HepG2 (cell line): Measurements from ENCODE around the gene NPAS2. TPM values are rescaled to one million over a fixed set of nuclear protein-coding genes. Genes with fewer than 3 reads are reported as not detected.

Experiments used
- GABPB1 ChIP-seq: IDR thresholded peaks from 2 replicates; pipeline ENCODE4 v1.6.1; 2016; ENCODE audit warnings: mild to moderate bottlenecking, missing genetic modification reagents, moderate library complexity, missing compliant biosample characterization
- PHF5A ChIP-seq: IDR thresholded peaks from one replicate; pipeline ENCODE4 v1.6.1; 2018; ENCODE audit warnings: low read depth, missing genetic modification reagents; ENCODE audit not compliant: unreplicated experiment
- SSRP1 ChIP-seq: IDR thresholded peaks from 2 replicates; pipeline ENCODE4 v1.6.1; 2016; ENCODE audit warnings: control low read depth
- polyA plus RNA-seq, 8 experiments: library from polyadenylated mRNA; depleted of rRNA in 3 of 8; stranded (reverse) in 7 of 8; unstranded in 1 of 8; fragments of >200 nt; fragmentation: Illumina TruSeq in 4 of 8; extraction: Trizol in 4 of 8; gene quantifications; 2 replicates each; pipeline versions ENCODE4 v1.2.1 to v1.2.3, GENCODE V29; 2011 to 2016; ENCODE audit warnings: low read depth in 4 of 8, missing spikeins in 1 of 8, mixed read lengths in 1 of 8; ENCODE audit not compliant: insufficient read depth in 1 of 8
- total RNA-seq, 5 experiments: library from RNA; depleted of rRNA; stranded (reverse); fragments of >200 nt; fragmentation: Illumina TruSeq; extraction: Trizol; gene quantifications; 2 replicates each; pipeline ENCODE4 v1.2.3, GENCODE V29; 2016; ENCODE audit warnings: low read depth in 1 of 5
- TF ChIP-seq, protein P1 (sequence below): sonication (generic); formaldehyde crosslinking; IDR thresholded peaks from 2 replicates; pipeline ENCODE4 v1.5.0; 2020; ENCODE audit warnings: mild to moderate bottlenecking, missing genetic modification reagents, borderline replicate concordance
- TF ChIP-seq, protein P2 (sequence below): IDR thresholded peaks from 2 replicates; pipeline ENCODE4 v1.6.1; 2016
- TF ChIP-seq, protein P3 (sequence below), 2 experiments: IDR thresholded peaks; 2 replicates each; pipeline ENCODE4 v1.6.1; 2011 to 2012; ENCODE audit warnings: low read length in 2 of 2, borderline replicate concordance in 1 of 2, low read depth in 1 of 2, mild to moderate bottlenecking in 1 of 2, moderate library complexity in 1 of 2

NPAS2 gene
- total and polyA plus RNA-seq, 2 of the 13 experiments (the other 11 are each of a cell fraction or from before 2014, with no cell fraction given), result 14.8 to 37.5 TPM

DNA sequence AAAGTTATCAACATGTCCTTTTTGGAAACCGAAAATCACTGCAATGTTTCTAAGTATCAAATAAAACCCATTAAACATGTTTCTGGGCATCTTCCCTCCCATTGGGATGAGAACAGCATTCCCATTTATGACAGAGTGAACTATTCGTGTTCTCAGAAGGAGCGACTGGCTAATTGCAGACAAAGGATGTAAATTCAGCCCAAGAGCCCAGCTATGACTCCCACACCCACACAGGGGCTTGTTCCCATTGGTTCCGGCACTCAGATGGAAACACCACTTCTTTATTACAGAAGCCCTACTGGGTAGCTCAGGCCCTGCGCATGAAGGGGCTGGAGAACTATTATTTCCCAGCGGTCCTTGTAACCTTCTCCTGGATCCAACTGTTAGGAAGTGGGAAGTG, 16.6 kb upstream of the NPAS2 start (continued):
- TF ChIP-seq, protein P1, sequence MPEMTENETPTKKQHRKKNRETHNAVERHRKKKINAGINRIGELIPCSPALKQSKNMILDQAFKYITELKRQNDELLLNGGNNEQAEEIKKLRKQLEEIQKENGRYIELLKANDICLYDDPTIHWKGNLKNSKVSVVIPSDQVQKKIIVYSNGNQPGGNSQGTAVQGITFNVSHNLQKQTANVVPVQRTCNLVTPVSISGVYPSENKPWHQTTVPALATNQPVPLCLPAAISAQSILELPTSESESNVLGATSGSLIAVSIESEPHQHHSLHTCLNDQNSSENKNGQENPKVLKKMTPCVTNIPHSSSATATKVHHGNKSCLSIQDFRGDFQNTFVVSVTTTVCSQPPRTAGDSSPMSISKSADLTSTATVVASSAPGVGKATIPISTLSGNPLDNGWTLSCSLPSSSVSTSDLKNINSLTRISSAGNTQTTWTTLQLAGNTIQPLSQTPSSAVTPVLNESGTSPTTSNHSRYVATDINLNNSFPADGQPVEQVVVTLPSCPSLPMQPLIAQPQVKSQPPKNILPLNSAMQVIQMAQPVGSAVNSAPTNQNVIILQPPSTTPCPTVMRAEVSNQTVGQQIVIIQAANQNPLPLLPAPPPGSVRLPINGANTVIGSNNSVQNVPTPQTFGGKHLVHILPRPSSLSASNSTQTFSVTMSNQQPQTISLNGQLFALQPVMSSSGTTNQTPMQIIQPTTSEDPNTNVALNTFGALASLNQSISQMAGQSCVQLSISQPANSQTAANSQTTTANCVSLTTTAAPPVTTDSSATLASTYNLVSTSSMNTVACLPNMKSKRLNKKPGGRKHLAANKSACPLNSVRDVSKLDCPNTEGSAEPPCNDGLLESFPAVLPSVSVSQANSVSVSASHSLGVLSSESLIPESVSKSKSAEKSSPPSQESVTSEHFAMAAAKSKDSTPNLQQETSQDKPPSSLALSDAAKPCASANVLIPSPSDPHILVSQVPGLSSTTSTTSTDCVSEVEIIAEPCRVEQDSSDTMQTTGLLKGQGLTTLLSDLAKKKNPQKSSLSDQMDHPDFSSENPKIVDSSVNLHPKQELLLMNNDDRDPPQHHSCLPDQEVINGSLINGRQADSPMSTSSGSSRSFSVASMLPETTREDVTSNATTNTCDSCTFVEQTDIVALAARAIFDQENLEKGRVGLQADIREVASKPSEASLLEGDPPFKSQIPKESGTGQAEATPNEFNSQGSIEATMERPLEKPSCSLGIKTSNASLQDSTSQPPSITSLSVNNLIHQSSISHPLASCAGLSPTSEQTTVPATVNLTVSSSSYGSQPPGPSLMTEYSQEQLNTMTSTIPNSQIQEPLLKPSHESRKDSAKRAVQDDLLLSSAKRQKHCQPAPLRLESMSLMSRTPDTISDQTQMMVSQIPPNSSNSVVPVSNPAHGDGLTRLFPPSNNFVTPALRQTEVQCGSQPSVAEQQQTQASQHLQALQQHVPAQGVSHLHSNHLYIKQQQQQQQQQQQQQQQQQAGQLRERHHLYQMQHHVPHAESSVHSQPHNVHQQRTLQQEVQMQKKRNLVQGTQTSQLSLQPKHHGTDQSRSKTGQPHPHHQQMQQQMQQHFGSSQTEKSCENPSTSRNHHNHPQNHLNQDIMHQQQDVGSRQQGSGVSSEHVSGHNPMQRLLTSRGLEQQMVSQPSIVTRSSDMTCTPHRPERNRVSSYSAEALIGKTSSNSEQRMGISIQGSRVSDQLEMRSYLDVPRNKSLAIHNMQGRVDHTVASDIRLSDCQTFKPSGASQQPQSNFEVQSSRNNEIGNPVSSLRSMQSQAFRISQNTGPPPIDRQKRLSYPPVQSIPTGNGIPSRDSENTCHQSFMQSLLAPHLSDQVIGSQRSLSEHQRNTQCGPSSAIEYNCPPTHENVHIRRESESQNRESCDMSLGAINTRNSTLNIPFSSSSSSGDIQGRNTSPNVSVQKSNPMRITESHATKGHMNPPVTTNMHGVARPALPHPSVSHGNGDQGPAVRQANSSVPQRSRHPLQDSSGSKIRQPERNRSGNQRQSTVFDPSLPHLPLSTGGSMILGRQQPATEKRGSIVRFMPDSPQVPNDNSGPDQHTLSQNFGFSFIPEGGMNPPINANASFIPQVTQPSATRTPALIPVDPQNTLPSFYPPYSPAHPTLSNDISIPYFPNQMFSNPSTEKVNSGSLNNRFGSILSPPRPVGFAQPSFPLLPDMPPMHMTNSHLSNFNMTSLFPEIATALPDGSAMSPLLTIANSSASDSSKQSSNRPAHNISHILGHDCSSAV (CRISPR knock-in tag), result no peak
- TF ChIP-seq GABPB1 (CRISPR knock-in tag), result no peak
- TF ChIP-seq PHF5A (CRISPR knock-in tag), result no peak
- TF ChIP-seq, protein P2, sequence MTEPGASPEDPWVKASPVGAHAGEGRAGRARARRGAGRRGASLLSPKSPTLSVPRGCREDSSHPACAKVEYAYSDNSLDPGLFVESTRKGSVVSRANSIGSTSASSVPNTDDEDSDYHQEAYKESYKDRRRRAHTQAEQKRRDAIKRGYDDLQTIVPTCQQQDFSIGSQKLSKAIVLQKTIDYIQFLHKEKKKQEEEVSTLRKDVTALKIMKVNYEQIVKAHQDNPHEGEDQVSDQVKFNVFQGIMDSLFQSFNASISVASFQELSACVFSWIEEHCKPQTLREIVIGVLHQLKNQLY (CRISPR knock-in tag), result no peak
- TF ChIP-seq SSRP1 (CRISPR knock-in tag), result no peak
- TF ChIP-seq, protein P3, sequence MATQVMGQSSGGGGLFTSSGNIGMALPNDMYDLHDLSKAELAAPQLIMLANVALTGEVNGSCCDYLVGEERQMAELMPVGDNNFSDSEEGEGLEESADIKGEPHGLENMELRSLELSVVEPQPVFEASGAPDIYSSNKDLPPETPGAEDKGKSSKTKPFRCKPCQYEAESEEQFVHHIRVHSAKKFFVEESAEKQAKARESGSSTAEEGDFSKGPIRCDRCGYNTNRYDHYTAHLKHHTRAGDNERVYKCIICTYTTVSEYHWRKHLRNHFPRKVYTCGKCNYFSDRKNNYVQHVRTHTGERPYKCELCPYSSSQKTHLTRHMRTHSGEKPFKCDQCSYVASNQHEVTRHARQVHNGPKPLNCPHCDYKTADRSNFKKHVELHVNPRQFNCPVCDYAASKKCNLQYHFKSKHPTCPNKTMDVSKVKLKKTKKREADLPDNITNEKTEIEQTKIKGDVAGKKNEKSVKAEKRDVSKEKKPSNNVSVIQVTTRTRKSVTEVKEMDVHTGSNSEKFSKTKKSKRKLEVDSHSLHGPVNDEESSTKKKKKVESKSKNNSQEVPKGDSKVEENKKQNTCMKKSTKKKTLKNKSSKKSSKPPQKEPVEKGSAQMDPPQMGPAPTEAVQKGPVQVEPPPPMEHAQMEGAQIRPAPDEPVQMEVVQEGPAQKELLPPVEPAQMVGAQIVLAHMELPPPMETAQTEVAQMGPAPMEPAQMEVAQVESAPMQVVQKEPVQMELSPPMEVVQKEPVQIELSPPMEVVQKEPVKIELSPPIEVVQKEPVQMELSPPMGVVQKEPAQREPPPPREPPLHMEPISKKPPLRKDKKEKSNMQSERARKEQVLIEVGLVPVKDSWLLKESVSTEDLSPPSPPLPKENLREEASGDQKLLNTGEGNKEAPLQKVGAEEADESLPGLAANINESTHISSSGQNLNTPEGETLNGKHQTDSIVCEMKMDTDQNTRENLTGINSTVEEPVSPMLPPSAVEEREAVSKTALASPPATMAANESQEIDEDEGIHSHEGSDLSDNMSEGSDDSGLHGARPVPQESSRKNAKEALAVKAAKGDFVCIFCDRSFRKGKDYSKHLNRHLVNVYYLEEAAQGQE (IDR thresholded peaks at IDR 0.05; ENCODE audit: borderline replicate concordance in 1 of 2, low read depth in 1 of 2, low read length in 2 of 2), result no peak
